A673 (cell line): ENCODE measurements around the gene SGPL1. TPM values are rescaled to one million over a fixed set of nuclear protein-coding genes. Genes with fewer than 3 reads are reported as not detected.

ENCODE experiments used
- BruUV-seq: library from RNA; stranded (reverse); fragments of 400-500 nt; replicated peaks from 2 replicates; lab custom pipeline; 2021; lab: Mats Ljungman, UMichigan
- CTCF ChIA-PET: fragments of 300-600 bp; sonication (Branson Sonifier 250); formaldehyde crosslinking; loops from one replicate; lab custom pipeline; 2022; ENCODE audit warnings: antibody characterized with exemption; lab: Charles Lee
- POLR2A ChIA-PET: fragments of 300-600 bp; sonication (Branson Sonifier 250); formaldehyde crosslinking; loops from one replicate; lab custom pipeline; 2022; ENCODE audit warnings: antibody characterized with exemption; ENCODE audit not compliant: low non-redundant PET; lab: Charles Lee
- DNase-seq: peaks from one replicate; pipeline ENCODE4 v3.0.0-alpha.2; 2015; ENCODE audit warnings: low spot score
- H3K27ac ChIP-seq: fragments of 200-600 bp; sonication (generic); 2 replicates; pipeline ENCODE4 v1.5.1; 2016; ENCODE audit warnings: mixed run types, low read depth, mild to moderate bottlenecking, mixed read lengths, antibody characterized with exemption, low read length; ENCODE audit not compliant: poor library complexity, severe bottlenecking
- H3K27me3 ChIP-seq: fragments of 200-600 bp; sonication (generic); replicated peaks from 2 replicates; pipeline ENCODE4 v1.6.1; 2017; ENCODE audit warnings: mixed run types, low read depth, mild to moderate bottlenecking, mixed read lengths, antibody characterized with exemption, low read length; ENCODE audit not compliant: insufficient read depth, poor library complexity
- H3K36me3 ChIP-seq: fragments of 200-600 bp; sonication (generic); 2 replicates; pipeline ENCODE4 v1.6.1; 2016; ENCODE audit warnings: mixed run types, mild to moderate bottlenecking, mixed read lengths, antibody characterized with exemption, low read length; ENCODE audit not compliant: insufficient read depth, poor library complexity, severe bottlenecking
- H3K4me1 ChIP-seq: fragments of 200-600 bp; sonication (generic); 2 replicates; pipeline ENCODE4 v1.6.1; 2017; ENCODE audit warnings: mixed run types, mild to moderate bottlenecking, mixed read lengths, antibody characterized with exemption, low read length; ENCODE audit not compliant: insufficient read depth, poor library complexity, severe bottlenecking
- H3K4me3 ChIP-seq: fragments of 200-600 bp; sonication (generic); 2 replicates; pipeline ENCODE4 v1.5.1; 2016; ENCODE audit warnings: low read depth, mixed run types, mild to moderate bottlenecking, mixed read lengths, low read length; ENCODE audit not compliant: poor library complexity, severe bottlenecking
- H3K9me3 ChIP-seq: fragments of 200-600 bp; sonication (generic); 2 replicates; pipeline ENCODE4 v1.6.1; 2016; ENCODE audit warnings: mixed run types, low read depth, mild to moderate bottlenecking, mixed read lengths, antibody characterized with exemption, low read length; ENCODE audit not compliant: poor library complexity, severe bottlenecking
- EZH2 ChIP-seq: fragments of 200-600 bp; sonication (generic); IDR thresholded peaks from 2 replicates; pipeline ENCODE4 v1.6.1; 2017; ENCODE audit warnings: borderline replicate concordance, low read depth, mild to moderate bottlenecking, mixed read lengths, antibody characterized with exemption, low read length; ENCODE audit not compliant: poor library complexity, severe bottlenecking
- intact Hi-C: fragments of 100-400 bp; cut with micrococcal nuclease; formaldehyde crosslinking; loops from one replicate; pipeline ENCODE4 v1.10.0; 2022; ENCODE audit not compliant: unreplicated experiment
- total RNA-seq: library from RNA; stranded (reverse); gene quantifications from 2 replicates; pipeline ENCODE4 v1.2.3, GENCODE V29; 2021
- TF ChIP-seq, protein P1 (sequence below): fragments of 300-800, 200-600 bp; sonication (generic); conservative IDR thresholded peaks from 2 replicates; pipeline ENCODE4 v1.5.1; 2017; ENCODE audit warnings: low read depth, mild to moderate bottlenecking, antibody characterized with exemption, low read length, moderate library complexity, mixed read lengths

SGPL1 gene
- total RNA-seq, 1 experiment from 2014 or later: 48.6 TPM

GRCh38 chr10:70910486-70911341 lies 95.0 kb downstream of the SGPL1 start:
- H3K4me3 ChIP-seq: no peak overlapping the region
- BruUV-seq: no TSS peak
- no peaks in the 10 kb centered on the region for H3K36me3 ChIP-seq
- ChIA-PET CTCF (no interaction called here), POLR2A (no interaction called here)
- H3K27ac ChIP-seq: no peak overlapping the region
- no peak for DNase-seq
- TF ChIP-seq, protein P1, sequence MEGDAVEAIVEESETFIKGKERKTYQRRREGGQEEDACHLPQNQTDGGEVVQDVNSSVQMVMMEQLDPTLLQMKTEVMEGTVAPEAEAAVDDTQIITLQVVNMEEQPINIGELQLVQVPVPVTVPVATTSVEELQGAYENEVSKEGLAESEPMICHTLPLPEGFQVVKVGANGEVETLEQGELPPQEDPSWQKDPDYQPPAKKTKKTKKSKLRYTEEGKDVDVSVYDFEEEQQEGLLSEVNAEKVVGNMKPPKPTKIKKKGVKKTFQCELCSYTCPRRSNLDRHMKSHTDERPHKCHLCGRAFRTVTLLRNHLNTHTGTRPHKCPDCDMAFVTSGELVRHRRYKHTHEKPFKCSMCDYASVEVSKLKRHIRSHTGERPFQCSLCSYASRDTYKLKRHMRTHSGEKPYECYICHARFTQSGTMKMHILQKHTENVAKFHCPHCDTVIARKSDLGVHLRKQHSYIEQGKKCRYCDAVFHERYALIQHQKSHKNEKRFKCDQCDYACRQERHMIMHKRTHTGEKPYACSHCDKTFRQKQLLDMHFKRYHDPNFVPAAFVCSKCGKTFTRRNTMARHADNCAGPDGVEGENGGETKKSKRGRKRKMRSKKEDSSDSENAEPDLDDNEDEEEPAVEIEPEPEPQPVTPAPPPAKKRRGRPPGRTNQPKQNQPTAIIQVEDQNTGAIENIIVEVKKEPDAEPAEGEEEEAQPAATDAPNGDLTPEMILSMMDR: no peak
- TF ChIP-seq EZH2: no peak
- no peaks in the 10 kb centered on the region for H3K27me3 ChIP-seq
- H3K4me1 ChIP-seq: no peaks in the 10 kb centered on the region
- intact Hi-C loops: no loop called here
- H3K9me3 ChIP-seq: no peaks in the 10 kb centered on the region

- TF ChIP-seq, protein P1: no peak
- no peak for TF ChIP-seq EZH2
- H3K27ac ChIP-seq: no peak overlapping the region
- no TSS peak for BruUV-seq
- no peaks in the 10 kb centered on the region for H3K4me1 ChIP-seq
- no peak for DNase-seq
- no peak overlapping the region for H3K4me3 ChIP-seq
- H3K9me3 ChIP-seq: no peaks in the 10 kb centered on the region
- ChIA-PET POLR2A (no interaction called here), CTCF (no interaction called here)
- H3K36me3 ChIP-seq: no peaks in the 10 kb centered on the region
- H3K27me3 ChIP-seq: no peaks in the 10 kb centered on the region
- intact Hi-C loops: no loop called here
Measured at GRCh38 chr10:70911386-70911785, 95.6 kb downstream of the SGPL1 start.

DNA sequence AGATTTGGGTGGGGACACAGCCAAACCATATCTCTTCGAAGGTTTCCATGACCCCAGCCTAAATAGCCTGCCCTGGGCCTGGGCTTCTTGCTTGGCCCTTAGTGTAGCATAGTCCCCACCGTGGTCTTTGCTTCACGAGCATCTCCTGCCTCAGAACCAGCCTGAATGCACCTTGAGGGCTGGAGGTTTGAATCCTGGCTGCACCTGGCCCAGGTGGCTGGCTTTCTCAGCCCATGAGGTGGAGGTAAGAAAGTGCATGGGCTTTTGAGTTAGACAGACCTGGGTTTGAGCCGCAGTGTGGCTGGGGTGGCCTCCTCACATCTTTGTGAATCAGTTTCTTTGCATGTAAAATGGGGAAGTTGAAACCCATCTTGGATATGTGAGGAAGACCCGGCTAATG lies 96.8 kb downstream of the SGPL1 start:
- ChIA-PET CTCF (interaction anchor here (0.6 kb wide), 1 partner anchor 377 kb away, joined by 3 read pairs; no protein-coding TSS in a partner anchor), POLR2A (no interaction called here)
- DNase-seq: no peak
- no peaks in the 10 kb centered on the region for H3K27me3 ChIP-seq
- no peaks in the 10 kb centered on the region for H3K9me3 ChIP-seq
- TF ChIP-seq EZH2: no peak
- TF ChIP-seq, protein P1: no peak
- H3K4me1 ChIP-seq: no peaks in the 10 kb centered on the region
- H3K36me3 ChIP-seq: no peaks in the 10 kb centered on the region
- H3K4me3 ChIP-seq: no peak overlapping the region
- intact Hi-C loops: no loop called here
- no peak overlapping the region for H3K27ac ChIP-seq
- BruUV-seq: no TSS peak
